Right lobe of liver (tissue), 6 donors: Measurements from ENCODE around the gene GREB1. TPM values are rescaled to one million over a fixed set of nuclear protein-coding genes. Genes with fewer than 3 reads are reported as not detected.

Experiments
- ATAC-seq, 4 donors: fragments of 200-7000 bp; cut with Tn5 transposase; one replicate each; pipeline ENCODE4 v1.9.1; 2020; ENCODE audit warnings: mild to moderate bottlenecking in 4 of 4, moderate library complexity in 4 of 4
- DNase-seq, 3 donors: peaks; one replicate each; pipeline ENCODE4 v3.0.0-alpha.2; 2020
- H3K27ac ChIP-seq, 3 donors: fragments of 200-600 bp; one replicate each; pipeline ENCODE4 v1.8.0; 2022
- H3K27me3 ChIP-seq, 2 donors: fragments of 200-600 bp; one replicate each; pipeline ENCODE4 v1.8.0; 2022
- H3K36me3 ChIP-seq, 4 donors: fragments of 200-600 bp; sonication (generic) in 1 of 4; one replicate each; pipeline versions ENCODE4 v1.5.1 to v1.8.0; 2017 to 2022; ENCODE audit warnings: control low read depth in 1 of 4
- H3K4me1 ChIP-seq, 4 donors: fragments of 200-600 bp; sonication (generic) in 1 of 4; one replicate each; pipeline versions ENCODE4 v1.5.1 to v1.8.0; 2017 to 2022; ENCODE audit warnings: control low read depth in 1 of 4
- H3K4me3 ChIP-seq, 3 donors: fragments of 200-600 bp; one replicate each; pipeline ENCODE4 v1.8.0; 2022
- H3K9me3 ChIP-seq, 4 donors: fragments of 200-600 bp; sonication (generic) in 1 of 4; one replicate each; pipeline versions ENCODE4 v1.5.1 to v1.8.0; 2017 to 2022; ENCODE audit warnings: control low read depth in 1 of 4
- CTCF ChIP-seq, 4 donors: fragments of 200-600 bp in 3 of 4; fragments of 450-650 bp in 1 of 4; IDR thresholded peaks; one replicate each; pipeline versions ENCODE4 v1.5.1 to v1.8.0; 2016 to 2022; ENCODE audit warnings: antibody characterized with exemption in 4 of 4, mild to moderate bottlenecking in 2 of 4
- POLR2A ChIP-seq: fragments of 450-650 bp; IDR thresholded peaks from one replicate; pipeline ENCODE4 v1.6.1; 2017; ENCODE audit warnings: antibody characterized with exemption, mild to moderate bottlenecking
- WGBS: methylation state at CpG from one replicate; pipeline ENCODE4 v1.1.6; 2018; ENCODE audit warnings: low coverage, low lambda C conversion rate; ENCODE audit not compliant: insufficient coverage; ENCODE audit errors: missing lambda C conversion rate; 5-methylcytosine and 5-hydroxymethylcytosine counted together
- intact Hi-C, 2 donors: fragments of 100-400 bp; cut with DNase I; formaldehyde crosslinking; loops; one replicate each; pipeline versions ENCODE4 v1.11.2 to v1.14.1; 2022
- total RNA-seq, 6 experiments: library from RNA; depleted of rRNA in 2 of 6; stranded (reverse); fragments of >200 nt in 2 of 6; fragmentation: NEBNext Ultra II Directional in 3 of 6; extraction: Animal tissue kit (Norgen Biotek cat#: 25700) in 3 of 6; gene quantifications; one replicate each; pipeline versions ENCODE4 v1.1.0 to v1.2.4, GENCODE V29; 2016 to 2023
- donor health status: DM: no; HTN: yes; CAD: no.
- donor health status: DM: no; HTN: no; CAD: no.
- donor health status: DM: no; HTN: no; CAD: no.
- donor health status: DM: no; HTN: yes; CAD: no.
- donor health status: DM: no; HTN: yes; CAD: no.

The GREB1 gene
- total RNA-seq, 6 experiments from 2014 or later: 1.6 to 19.5 (median 6.5) TPM

- no peaks in the 10 kb centered on the region for H3K9me3 ChIP-seq
- ATAC-seq (no peak), DNase-seq (no peak)
- no peak overlapping the region for H3K27ac ChIP-seq
- no peaks in the 10 kb centered on the region for H3K27me3 ChIP-seq
- intact Hi-C loops: no loop called here
- 66% methylated on average over 8 of the region's 8 CpGs for WGBS
- no peak overlapping the region for H3K4me3 ChIP-seq
- no peak for TF ChIP-seq CTCF (IDR thresholded peaks at IDR 0.05)
- TF ChIP-seq POLR2A: no peak
- no peaks in the 10 kb centered on the region for H3K4me1 ChIP-seq
- H3K36me3 ChIP-seq: no peaks in the 10 kb centered on the region
Observed at GRCh38 chr2:11521775-11522174, 12.1 kb upstream of the GREB1 start.

- Histone ChIP-seq H3K4me3 (no peak overlapping the region), H3K9me3 (no peaks in the 10 kb centered on the region), H3K27ac (no peak overlapping the region), H3K4me1 (no peaks in the 10 kb centered on the region), H3K27me3 (no peaks in the 10 kb centered on the region), H3K36me3 (no peaks in the 10 kb centered on the region)
- ATAC-seq: no peak
- TF ChIP-seq CTCF (IDR thresholded peaks at IDR 0.05) (no peak), POLR2A (no peak)
- intact Hi-C loops: no loop called here
- no peak for DNase-seq
- 100% methylated on average over 1 of the region's 2 CpGs for WGBS
Observed at GRCh38 chr2:11524470-11524869, 9.4 kb upstream of the GREB1 start.

GRCh38 chr2:11525762-11526161 is 8.1 kb upstream of the GREB1 start:
- 87% methylated on average over 3 of the region's 7 CpGs for WGBS
- ATAC-seq (no peak), DNase-seq (no peak)
- no peaks in the 10 kb centered on the region for H3K9me3 ChIP-seq
- no peaks in the 10 kb centered on the region for H3K36me3 ChIP-seq
- H3K4me1 ChIP-seq: no peaks in the 10 kb centered on the region
- H3K27me3 ChIP-seq: no peaks in the 10 kb centered on the region
- TF ChIP-seq CTCF (IDR thresholded peaks at IDR 0.05) (no peak), POLR2A (no peak)
- H3K4me3 ChIP-seq: no peak overlapping the region
- intact Hi-C loops: no loop called here
- H3K27ac ChIP-seq: no peak overlapping the region

- H3K27me3 ChIP-seq: no peaks in the 10 kb centered on the region
- H3K36me3 ChIP-seq: no peaks in the 10 kb centered on the region
- no peak for ATAC-seq
- TF ChIP-seq POLR2A: no peak
- no peak for TF ChIP-seq CTCF (IDR thresholded peaks at IDR 0.05)
- H3K27ac ChIP-seq: no peak overlapping the region
- intact Hi-C loops: no loop called here
- 67% methylated on average over 1 of the region's 1 CpG for WGBS
- DNase-seq: no peak
- H3K4me1 ChIP-seq: no peaks in the 10 kb centered on the region
- H3K9me3 ChIP-seq: no peaks in the 10 kb centered on the region
- H3K4me3 ChIP-seq: no peak overlapping the region
Observed at GRCh38 chr2:11527001-11527400, 6.8 kb upstream of the GREB1 start.

GRCh38 chr2:11528228-11528627 is 5.6 kb upstream of the GREB1 start:
- TF ChIP-seq CTCF (IDR thresholded peaks at IDR 0.05) (no peak), POLR2A (no peak)
- 92% methylated on average over 3 of the region's 3 CpGs for WGBS
- H3K4me3 ChIP-seq: no peak overlapping the region
- H3K27me3 ChIP-seq: no peaks in the 10 kb centered on the region
- H3K27ac ChIP-seq: no peak overlapping the region
- H3K4me1 ChIP-seq: peaks cover 0 to 4% (median 0%) of the 10 kb centered on the region in 4 donors
- H3K36me3 ChIP-seq: no peaks in the 10 kb centered on the region
- no peak for DNase-seq
- no peaks in the 10 kb centered on the region for H3K9me3 ChIP-seq
- intact Hi-C loops: no loop called here
- no peak for ATAC-seq
